ENCODE results near the gene TTC12. TPM values are rescaled to one million over a fixed set of nuclear protein-coding genes. Genes with fewer than 3 reads are reported as not detected.

Gene TTC12
- total RNA-seq, 2 donors from 2014 or later = 31.1 to 36.5 TPM

DNA sequence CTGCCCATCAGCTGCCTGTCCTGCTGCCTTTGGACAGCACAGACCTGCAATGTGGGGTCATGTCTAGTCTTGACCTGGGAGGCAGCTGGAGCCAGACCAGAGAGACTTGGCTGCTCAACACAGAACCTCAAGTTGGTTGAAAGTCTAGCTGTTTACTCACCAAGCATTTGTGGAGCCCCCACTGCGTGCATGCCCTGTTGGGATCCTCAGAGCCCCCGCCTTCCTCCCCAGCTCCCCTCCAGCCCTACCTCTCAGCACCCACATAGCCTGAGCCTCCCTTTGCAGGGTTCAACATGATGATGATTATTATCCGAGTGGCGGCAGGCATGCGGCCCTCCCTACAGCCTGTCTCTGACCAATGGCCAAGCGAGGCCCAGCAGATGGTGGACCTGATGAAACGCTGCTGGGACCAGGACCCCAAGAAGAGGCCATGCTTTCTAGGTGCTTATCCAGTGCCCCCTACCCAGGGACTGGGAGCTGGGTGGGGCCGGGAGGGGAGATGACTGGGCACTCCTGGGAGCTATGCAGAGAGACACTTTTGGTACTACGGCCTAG lies 81.5 kb downstream of the TTC12 start:
- H3K36me3 Mint-ChIP-seq (ENCODE audit: low read depth) = no peaks in the 10 kb centered on the region

DNA sequence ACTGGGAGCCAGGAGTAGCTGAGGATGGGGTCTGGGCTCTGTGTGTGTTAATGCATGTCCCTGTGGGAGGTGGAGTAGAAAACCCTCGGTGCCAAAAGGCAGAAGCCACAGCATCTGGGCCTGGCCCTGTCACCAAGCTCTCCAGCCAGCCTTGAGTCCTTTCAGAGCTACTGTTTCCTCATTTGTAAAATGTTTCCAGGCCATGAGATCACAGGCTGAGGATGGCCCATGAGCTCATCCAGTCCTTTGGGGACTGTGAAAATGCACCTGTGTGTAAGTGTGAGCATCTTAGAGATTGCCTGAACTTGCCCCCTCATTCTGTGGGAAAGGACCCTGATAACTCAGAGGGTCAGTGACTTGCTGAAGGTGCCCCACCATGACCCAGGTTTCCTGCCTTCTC lies 82.3 kb downstream of the TTC12 start:
- H3K4me3 Mint-ChIP-seq = no peak overlapping the region
- ATAC-seq = no peak
- no peak for DNase-seq
- H3K36me3 Mint-ChIP-seq (ENCODE audit: low read depth) = no peaks in the 10 kb centered on the region
- H3K4me1 Mint-ChIP-seq = no peaks in the 10 kb centered on the region
- H3K9me3 ChIP-seq (ENCODE audit: control insufficient read depth, low read length, poor library complexity, severe bottlenecking) = no peaks in the 10 kb centered on the region
- no peak overlapping the region for H3K27ac Mint-ChIP-seq
- no peaks in the 10 kb centered on the region for H3K27me3 Mint-ChIP-seq

More for the DNA sequence above, 81.5 kb downstream of the TTC12 start:
- Mint-ChIP-seq H3K27ac (no peak overlapping the region), H3K4me1 (no peaks in the 10 kb centered on the region), H3K4me3 (no peak overlapping the region), H3K27me3 (no peaks in the 10 kb centered on the region)
- no peaks in the 10 kb centered on the region for H3K9me3 ChIP-seq (ENCODE audit: control insufficient read depth, low read length, poor library complexity, severe bottlenecking)
- DNase-seq (no peak), ATAC-seq (no peak)

DNA sequence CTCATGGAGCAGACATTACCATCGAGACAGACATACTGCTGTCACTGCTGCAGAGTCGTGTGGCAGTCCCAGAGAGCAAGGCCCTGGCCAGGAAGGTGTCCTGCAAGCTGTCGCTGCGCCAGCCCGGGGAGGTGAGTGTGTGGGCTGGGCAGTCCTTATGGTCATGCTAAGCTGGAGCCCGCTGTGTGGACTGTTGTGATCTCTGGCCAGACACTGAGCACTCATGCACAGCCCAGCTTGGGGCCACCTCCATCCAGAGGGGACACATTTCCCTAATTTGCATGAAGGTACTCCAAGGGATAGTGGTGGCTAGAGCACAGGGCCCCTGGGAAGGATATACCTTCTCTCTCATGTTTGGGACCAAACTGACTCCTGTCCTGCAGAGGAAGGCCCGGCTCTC lies 82.8 kb downstream of the TTC12 start:
- no peaks in the 10 kb centered on the region for H3K9me3 ChIP-seq (ENCODE audit: control insufficient read depth, low read length, poor library complexity, severe bottlenecking)
- Mint-ChIP-seq H3K27ac (no peak overlapping the region), H3K27me3 (no peaks in the 10 kb centered on the region), H3K4me1 (no peaks in the 10 kb centered on the region), H3K36me3 (ENCODE audit: low read depth) (no peaks in the 10 kb centered on the region), H3K4me3 (no peak overlapping the region)
- no peak for DNase-seq
- no peak for ATAC-seq

DNA sequence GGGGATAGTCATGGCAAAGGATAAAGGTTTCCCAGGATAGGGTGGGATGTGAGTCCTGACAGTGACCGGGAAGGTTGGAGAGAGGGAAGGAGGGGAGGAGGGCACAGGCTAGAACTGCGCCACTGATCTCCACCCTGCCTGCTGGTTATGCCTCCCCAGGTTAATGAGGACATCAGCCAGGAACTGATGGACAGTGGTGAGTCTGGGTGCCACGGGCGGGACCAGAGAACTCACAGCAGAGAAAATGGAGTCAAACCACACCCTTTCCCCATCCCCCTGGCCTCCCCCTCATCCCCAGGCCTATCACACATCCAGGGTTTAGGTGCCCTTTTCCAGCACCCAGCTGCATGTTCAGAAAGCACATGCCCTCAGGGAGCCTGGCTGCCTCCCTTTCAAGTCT lies 83.4 kb downstream of the TTC12 start:
- H3K4me3 Mint-ChIP-seq = no peak overlapping the region
- DNase-seq = no peak
- H3K27ac Mint-ChIP-seq = no peak overlapping the region
- no peaks in the 10 kb centered on the region for H3K4me1 Mint-ChIP-seq
- H3K9me3 ChIP-seq (ENCODE audit: control insufficient read depth, low read length, poor library complexity, severe bottlenecking) = no peaks in the 10 kb centered on the region
- ATAC-seq = no peak
- no peaks in the 10 kb centered on the region for H3K27me3 Mint-ChIP-seq
- H3K36me3 Mint-ChIP-seq (ENCODE audit: low read depth) = no peaks in the 10 kb centered on the region

DNA sequence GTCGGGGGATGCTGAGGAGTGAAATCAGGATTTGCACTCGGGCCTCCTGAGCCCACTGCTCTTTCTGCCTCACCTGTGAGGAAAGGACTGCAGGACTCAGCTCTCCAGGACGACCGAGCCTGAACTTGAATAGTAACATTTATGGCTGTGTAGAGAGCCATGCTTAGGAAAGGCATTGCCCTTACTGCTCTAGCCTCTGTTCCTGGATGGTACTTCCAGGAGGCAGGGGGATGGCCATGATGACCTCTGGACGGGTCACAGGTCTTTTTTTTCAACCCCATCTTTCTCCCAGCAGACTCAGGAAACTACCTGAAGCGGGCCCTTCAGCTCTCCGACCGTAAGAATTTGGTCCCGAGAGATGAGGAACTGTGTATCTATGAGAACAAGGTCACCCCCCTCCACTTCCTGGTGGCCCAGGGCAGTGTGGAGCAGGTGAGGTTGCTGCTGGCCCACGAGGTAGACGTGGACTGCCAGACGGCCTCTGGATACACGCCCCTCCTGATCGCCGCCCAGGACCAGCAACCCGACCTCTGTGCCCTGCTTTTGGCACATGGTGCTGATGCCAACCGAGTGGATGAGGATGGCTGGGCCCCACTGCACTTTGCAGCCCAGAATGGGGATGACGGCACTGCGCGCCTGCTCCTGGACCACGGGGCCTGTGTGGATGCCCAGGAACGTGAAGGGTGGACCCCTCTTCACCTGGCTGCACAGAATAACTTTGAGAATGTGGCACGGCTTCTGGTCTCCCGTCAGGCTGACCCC lies 84.5 kb downstream of the TTC12 start:
- no peaks in the 10 kb centered on the region for H3K36me3 Mint-ChIP-seq (ENCODE audit: low read depth)
- no peaks in the 10 kb centered on the region for H3K9me3 ChIP-seq (ENCODE audit: control insufficient read depth, low read length, poor library complexity, severe bottlenecking)
- ATAC-seq = no peak

DNA sequence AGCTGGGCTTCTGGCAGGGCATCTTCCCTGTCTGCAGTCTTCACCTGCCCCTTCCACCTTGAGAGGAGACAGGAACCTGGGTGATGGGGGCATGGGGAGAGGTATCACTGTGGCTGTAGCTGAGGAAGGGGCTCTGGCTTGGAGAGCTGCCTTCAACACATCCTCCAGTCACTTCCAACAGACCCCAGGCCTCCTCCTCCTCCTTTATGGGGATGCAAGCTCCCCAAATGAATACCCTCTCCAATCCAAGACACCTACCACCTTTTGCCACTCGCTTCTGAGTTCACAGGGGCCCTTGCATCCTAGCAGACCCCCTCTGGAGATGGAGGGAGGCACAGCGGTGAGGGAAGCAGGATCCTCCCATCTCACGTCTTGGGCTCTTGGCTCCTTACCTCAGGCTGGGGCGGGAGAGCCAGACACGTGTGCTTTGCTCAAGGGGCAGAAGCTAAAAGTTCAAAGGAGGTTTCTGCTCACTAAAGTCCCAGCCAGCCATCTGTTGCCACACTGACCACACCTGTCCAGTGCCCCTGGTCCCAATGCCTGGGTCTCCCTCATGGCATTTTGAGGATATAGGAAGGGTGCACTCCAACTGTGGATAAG lies 86.3 kb downstream of the TTC12 start:
- no peaks in the 10 kb centered on the region for H3K9me3 ChIP-seq (ENCODE audit: control insufficient read depth, low read length, poor library complexity, severe bottlenecking)
- Mint-ChIP-seq H3K4me3 (no peak overlapping the region), H3K27ac (no peak overlapping the region), H3K27me3 (no peaks in the 10 kb centered on the region), H3K4me1 (peaks cover 3% of the 10 kb centered on the region), H3K36me3 (ENCODE audit: low read depth) (no peaks in the 10 kb centered on the region)
- ATAC-seq = no peak
- no peak for DNase-seq

More for the DNA sequence above, 84.5 kb downstream of the TTC12 start:
- no peaks in the 10 kb centered on the region for H3K27me3 Mint-ChIP-seq
- no peak overlapping the region for H3K4me3 Mint-ChIP-seq
- H3K27ac Mint-ChIP-seq = no peak overlapping the region
- H3K4me1 Mint-ChIP-seq = no peaks in the 10 kb centered on the region
- no peak for DNase-seq

DNA sequence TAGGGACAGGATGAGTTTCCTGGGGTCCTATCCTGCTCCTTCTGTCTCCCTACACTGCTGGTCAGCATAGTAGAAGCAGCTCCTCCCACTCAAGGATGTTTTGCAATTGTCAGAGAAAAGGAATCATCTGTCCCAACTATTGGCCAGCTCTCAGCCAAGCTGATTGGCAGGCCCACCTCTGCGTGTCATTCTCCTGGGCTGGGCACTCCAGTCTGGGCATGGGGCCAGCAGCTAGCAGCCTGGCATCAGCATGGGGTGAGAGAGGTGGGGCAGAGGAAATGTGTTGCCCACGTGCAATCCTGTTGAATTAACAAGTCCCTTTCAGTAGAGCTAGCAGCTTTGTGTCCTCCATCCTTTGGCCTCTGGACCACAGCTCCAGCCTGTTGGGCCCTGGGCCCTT lies 87.3 kb downstream of the TTC12 start:
- no peak for DNase-seq
- Mint-ChIP-seq H3K27me3 (no peaks in the 10 kb centered on the region), H3K27ac (no peak overlapping the region), H3K4me3 (no peak overlapping the region), H3K36me3 (ENCODE audit: low read depth) (no peaks in the 10 kb centered on the region), H3K4me1 (peaks cover 3% of the 10 kb centered on the region)
- no peaks in the 10 kb centered on the region for H3K9me3 ChIP-seq (ENCODE audit: control insufficient read depth, low read length, poor library complexity, severe bottlenecking)
- ATAC-seq = no peak

DNA sequence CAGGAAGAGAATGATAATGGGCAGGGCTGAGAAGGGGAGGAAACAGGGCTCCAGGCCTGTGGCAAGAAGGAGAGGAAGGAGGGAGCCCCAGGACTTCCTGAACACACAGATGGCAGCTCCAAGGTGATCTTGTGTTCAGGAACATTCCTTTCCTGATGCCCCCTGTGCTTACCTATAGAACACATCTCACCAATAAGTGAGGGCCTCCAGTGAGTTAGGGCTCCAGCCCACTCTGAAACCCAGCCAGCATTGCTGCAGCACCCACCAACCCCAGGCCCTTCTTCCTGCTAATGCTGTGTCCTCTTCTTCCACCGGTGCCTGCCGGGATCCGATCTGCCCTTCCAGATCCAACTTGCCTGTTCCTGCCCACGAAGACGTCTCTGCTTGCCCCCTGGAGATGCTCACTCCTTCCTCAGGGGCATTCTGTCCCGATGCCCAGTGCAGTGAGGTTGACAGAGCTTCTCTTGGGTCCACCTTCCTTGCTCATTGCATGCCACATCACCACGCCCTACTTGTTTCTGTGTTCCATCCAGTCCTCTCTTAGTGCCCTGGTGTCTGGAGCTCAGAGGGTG lies 90.6 kb downstream of the TTC12 start:
- no peaks in the 10 kb centered on the region for H3K36me3 Mint-ChIP-seq (ENCODE audit: low read depth)

DNA sequence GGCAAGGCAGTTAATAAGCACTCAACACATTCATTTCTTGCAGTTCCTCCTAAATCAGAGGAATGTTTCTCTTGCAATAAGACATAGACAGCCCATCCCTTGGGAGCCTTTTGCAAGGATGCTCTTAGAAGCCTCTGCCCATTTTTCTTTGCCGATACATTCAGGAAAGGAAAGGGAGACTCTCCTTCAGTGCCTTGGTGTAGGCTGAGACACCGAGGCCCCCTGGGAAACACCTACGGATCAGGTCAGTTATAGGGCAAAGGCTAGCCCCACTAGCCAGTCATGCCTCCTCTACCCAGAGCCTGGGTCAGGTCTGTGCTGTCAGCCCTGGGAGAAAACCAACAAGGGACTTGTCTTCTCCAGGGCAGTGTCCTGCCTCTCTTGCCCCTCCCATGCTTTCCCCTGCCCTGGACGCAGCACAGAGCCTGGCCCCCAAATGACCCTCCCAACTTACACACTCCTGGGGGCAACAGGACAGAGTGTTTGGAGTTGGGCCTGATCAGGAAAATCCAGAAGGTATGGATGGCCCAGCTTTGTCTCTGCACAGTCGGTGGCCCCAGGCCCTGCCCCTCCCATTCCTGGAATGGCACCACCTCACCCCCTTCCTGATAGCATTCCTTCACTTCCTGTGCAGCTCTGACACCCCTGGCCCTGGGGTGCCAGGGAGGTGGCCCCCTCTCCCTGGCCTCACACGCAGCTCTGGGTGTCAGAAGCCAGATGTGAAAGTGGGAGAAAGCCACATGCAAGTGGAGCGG lies 91.5 kb downstream of the TTC12 start:
- DNase-seq = no peak
- H3K36me3 Mint-ChIP-seq (ENCODE audit: low read depth) = no peaks in the 10 kb centered on the region
- H3K27me3 Mint-ChIP-seq = peaks cover 10% of the 10 kb centered on the region
- no peaks in the 10 kb centered on the region for H3K9me3 ChIP-seq (ENCODE audit: control insufficient read depth, low read length, poor library complexity, severe bottlenecking)
- peaks cover 7% of the 10 kb centered on the region for H3K4me1 Mint-ChIP-seq
- H3K4me3 Mint-ChIP-seq = no peak overlapping the region
- H3K27ac Mint-ChIP-seq = no peak overlapping the region
- no peak for ATAC-seq

More for the DNA sequence above, 90.6 kb downstream of the TTC12 start:
- Mint-ChIP-seq H3K27me3 (peaks cover 10% of the 10 kb centered on the region), H3K4me3 (no peak overlapping the region), H3K27ac (no peak overlapping the region), H3K4me1 (peaks cover 7% of the 10 kb centered on the region)
- DNase-seq (no peak), ATAC-seq (no peak)
- no peaks in the 10 kb centered on the region for H3K9me3 ChIP-seq (ENCODE audit: control insufficient read depth, low read length, poor library complexity, severe bottlenecking)

DNA sequence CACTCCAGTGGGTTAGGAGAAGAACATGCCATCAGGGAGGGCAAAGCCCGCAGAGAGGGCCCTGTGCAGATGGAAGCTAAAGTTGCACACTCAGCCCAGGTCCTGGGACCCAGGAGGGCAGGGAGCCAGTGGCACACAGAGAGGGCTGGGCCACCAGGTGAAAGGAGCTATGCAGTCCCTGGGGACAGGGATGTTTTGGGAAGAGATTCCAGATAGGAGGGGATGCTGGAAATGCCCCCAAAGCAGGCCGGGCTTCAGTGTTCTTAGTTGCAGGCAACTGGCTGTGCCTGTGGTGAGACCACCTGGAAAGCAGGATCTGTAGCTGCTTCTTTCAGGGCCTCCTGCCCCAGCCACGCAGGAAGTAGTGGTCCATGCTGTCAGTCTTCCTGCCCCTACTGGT lies 92.8 kb downstream of the TTC12 start:
- no peaks in the 10 kb centered on the region for H3K9me3 ChIP-seq (ENCODE audit: control insufficient read depth, low read length, poor library complexity, severe bottlenecking)
- no peak overlapping the region for H3K27ac Mint-ChIP-seq
- DNase-seq (no peak), ATAC-seq (no peak)
- H3K27me3 Mint-ChIP-seq = peaks cover 13% of the 10 kb centered on the region
- H3K4me3 Mint-ChIP-seq = no peak overlapping the region
- H3K4me1 Mint-ChIP-seq = peaks cover 7% of the 10 kb centered on the region
- H3K36me3 Mint-ChIP-seq (ENCODE audit: low read depth) = no peaks in the 10 kb centered on the region

DNA sequence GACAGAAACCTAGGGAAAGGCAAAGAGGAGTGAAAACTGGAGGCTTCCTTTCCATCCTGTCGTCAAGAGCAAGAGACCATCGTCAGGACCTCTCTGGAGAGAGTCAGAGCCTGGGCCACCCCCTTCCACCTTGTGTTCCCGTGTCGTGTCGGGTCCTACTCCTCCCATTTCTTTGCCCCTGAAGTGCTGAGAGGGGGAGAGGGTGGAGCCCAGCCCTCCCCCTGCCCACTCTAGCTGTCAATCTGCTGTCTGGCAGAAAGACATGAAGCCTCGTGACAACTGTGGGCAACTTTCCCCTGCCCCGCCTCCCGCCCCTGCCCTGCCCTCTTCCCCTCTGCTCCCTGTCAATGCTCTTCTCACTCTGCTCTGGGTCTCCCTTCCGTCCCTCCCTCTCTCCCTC lies 93.8 kb downstream of the TTC12 start:
- H3K27ac Mint-ChIP-seq = no peak overlapping the region
- H3K4me3 Mint-ChIP-seq = no peak overlapping the region
- DNase-seq (no peak), ATAC-seq (no peak)
- H3K27me3 Mint-ChIP-seq = peaks cover 20% of the 10 kb centered on the region
- H3K9me3 ChIP-seq (ENCODE audit: control insufficient read depth, low read length, poor library complexity, severe bottlenecking) = no peaks in the 10 kb centered on the region
- peaks cover 7% of the 10 kb centered on the region for H3K4me1 Mint-ChIP-seq
- H3K36me3 Mint-ChIP-seq (ENCODE audit: low read depth) = no peaks in the 10 kb centered on the region

DNA sequence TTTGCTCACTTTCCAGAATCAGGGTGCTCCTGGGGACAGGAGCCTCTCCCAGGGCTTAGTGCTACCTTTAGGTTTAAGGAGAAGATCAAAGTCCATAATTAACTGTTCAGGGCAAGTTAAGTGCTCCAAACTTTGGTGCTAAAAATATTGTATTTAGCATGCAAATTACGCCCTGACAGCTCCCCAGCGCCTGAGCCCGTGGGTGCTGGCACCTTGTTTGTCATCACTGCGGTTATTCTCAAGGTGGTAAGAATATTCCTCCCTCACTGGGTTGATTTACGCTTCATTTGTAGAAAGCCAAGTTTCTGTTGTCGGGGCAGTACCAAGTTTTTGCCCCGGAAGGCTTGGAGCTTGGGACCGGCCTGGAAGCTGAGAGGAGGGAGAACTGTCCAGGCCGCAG lies 94.5 kb downstream of the TTC12 start:
- Mint-ChIP-seq H3K4me1 (peaks cover 7% of the 10 kb centered on the region), H3K36me3 (ENCODE audit: low read depth) (no peaks in the 10 kb centered on the region), H3K27ac (no peak overlapping the region), H3K27me3 (peaks cover 27% of the 10 kb centered on the region), H3K4me3 (no peak overlapping the region)
- no peak for DNase-seq
- no peaks in the 10 kb centered on the region for H3K9me3 ChIP-seq (ENCODE audit: control insufficient read depth, low read length, poor library complexity, severe bottlenecking)
- no peak for ATAC-seq

DNA sequence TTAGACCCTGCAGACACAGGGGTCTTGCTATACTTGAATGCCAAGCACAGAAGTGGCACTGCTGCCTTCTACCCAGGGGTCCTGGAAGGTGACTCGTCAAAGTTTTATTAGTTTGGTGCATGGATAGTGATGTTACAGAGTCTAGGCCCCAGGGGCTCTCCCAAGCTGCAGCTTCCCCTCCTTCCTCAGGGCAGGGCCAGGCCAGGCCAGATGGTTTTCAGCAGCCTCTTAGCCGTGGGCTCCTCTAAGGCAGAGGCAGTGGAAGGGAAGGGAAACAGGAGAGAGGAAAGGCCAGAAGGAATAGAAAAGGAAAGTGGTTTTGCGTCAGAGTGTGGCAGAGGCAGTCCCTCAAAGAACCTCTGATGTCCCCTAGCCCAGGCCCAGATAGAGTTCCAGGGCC lies 95.1 kb downstream of the TTC12 start:
- no peak overlapping the region for H3K4me3 Mint-ChIP-seq
- peaks cover 7% of the 10 kb centered on the region for H3K4me1 Mint-ChIP-seq
- H3K36me3 Mint-ChIP-seq (ENCODE audit: low read depth) = no peaks in the 10 kb centered on the region
- H3K27me3 Mint-ChIP-seq = peaks cover 27% of the 10 kb centered on the region
- H3K27ac Mint-ChIP-seq = no peak overlapping the region
- ATAC-seq (no peak), DNase-seq (no peak)
- H3K9me3 ChIP-seq (ENCODE audit: control insufficient read depth, low read length, poor library complexity, severe bottlenecking) = no peaks in the 10 kb centered on the region
